K562 (cell line): ENCODE measurements around the gene SMURF1. TPM values are rescaled to one million over a fixed set of nuclear protein-coding genes. Genes with fewer than 3 reads are reported as not detected.

Source experiments
- BCL6 ChIP-seq: fragments of 250-450 bp; sonication (Bioruptor Pico); IDR thresholded peaks from 2 replicates; pipeline ENCODE4 v1.4.0; 2020
- FOXK2 ChIP-seq, 2 experiments: fragments of 450-650 bp; IDR thresholded peaks in 1 of 2; conservative IDR thresholded peaks in 1 of 2; 2 replicates each; pipeline ENCODE4 v1.6.1; 2016; ENCODE audit warnings: low read depth in 2 of 2, mild to moderate bottlenecking in 1 of 2
- HIVEP1 ChIP-seq: fragments of 250-450 bp; sonication (Bioruptor Pico); IDR thresholded peaks from 2 replicates; pipeline ENCODE4 v1.4.0; 2020; ENCODE audit warnings: mild to moderate bottlenecking
- HOXB6 ChIP-seq: fragments of 250-450 bp; sonication (Bioruptor Pico); IDR thresholded peaks from 2 replicates; pipeline ENCODE4 v1.5.1; 2022; ENCODE audit warnings: mild to moderate bottlenecking, borderline replicate concordance
- KDM5B ChIP-seq: fragments of 200-600 bp; sonication (generic); IDR thresholded peaks from 2 replicates; pipeline ENCODE4 v1.6.1; 2012; ENCODE audit warnings: low read depth, mild to moderate bottlenecking, moderate library complexity, low read length, control low read depth, inconsistent platforms; ENCODE audit not compliant: insufficient replicate concordance
- MXI1 ChIP-seq: IDR thresholded peaks from 2 replicates; pipeline ENCODE4 v1.6.1; 2011; ENCODE audit warnings: low read depth, mild to moderate bottlenecking, improper control_type of control experiment, low read length
- SMARCB1 ChIP-seq: IDR thresholded peaks from 2 replicates; pipeline ENCODE4 v1.6.1; 2011; ENCODE audit warnings: improper control_type of control experiment, low read depth; ENCODE audit not compliant: insufficient read length
- TGIF2 ChIP-seq: sonication (generic); formaldehyde crosslinking; IDR thresholded peaks from 2 replicates; pipeline ENCODE4 v1.8.1; 2022; ENCODE audit warnings: mild to moderate bottlenecking, missing genetic modification reagents, moderate library complexity
- ZBTB17 ChIP-seq: fragments of 450-650 bp; formaldehyde crosslinking; IDR thresholded peaks from 2 replicates; pipeline ENCODE4 v1.4.0; 2020; ENCODE audit warnings: mild to moderate bottlenecking
- ZZZ3 ChIP-seq: fragments of 450-650 bp; IDR thresholded peaks from 2 replicates; pipeline ENCODE4 v1.6.1; 2016; ENCODE audit warnings: antibody characterized with exemption, mild to moderate bottlenecking, moderate library complexity
- polyA plus RNA-seq, 8 experiments: library from polyadenylated mRNA; depleted of rRNA in 4 of 8; stranded (reverse) in 5 of 8; unstranded in 3 of 8; fragments of >200 nt; fragmentation: Nextera tagmentation in 2 of 8; fragmentation: Illumina TruSeq in 1 of 8; extraction: Ambion mirVana in 2 of 8; extraction: Trizol in 1 of 8; gene quantifications; 2 replicates each; pipeline versions ENCODE4 v1.2.1 to v1.2.3, GENCODE V29; 2011 to 2014; ENCODE audit warnings: inconsistent platforms in 1 of 8, missing spikeins in 1 of 8
- total RNA-seq, 7 experiments: library from RNA; depleted of rRNA in 6 of 7; stranded (reverse); fragments of >200 nt in 6 of 7; fragmentation: Illumina TruSeq in 2 of 7; extraction: Trizol in 2 of 7; gene quantifications; 2 replicates each; pipeline versions ENCODE4 v1.2.1 to v1.2.3, GENCODE V29; 2011 to 2021; ENCODE audit warnings: low replicate concordance in 1 of 7
- TF ChIP-seq, protein P1 (sequence below): IDR thresholded peaks from 2 replicates; pipeline ENCODE4 v1.6.1; 2011; ENCODE audit not compliant: insufficient read length; ENCODE audit errors: extremely low read depth
- TF ChIP-seq, protein P2 (sequence below): fragments of 450-650 bp; IDR thresholded peaks from 2 replicates; pipeline ENCODE4 v1.6.1; 2016; ENCODE audit warnings: antibody characterized with exemption
- TF ChIP-seq, protein P3 (sequence below): sonication (generic); formaldehyde crosslinking; IDR thresholded peaks from 2 replicates; pipeline ENCODE4 v1.8.0; 2023; ENCODE audit warnings: mild to moderate bottlenecking, missing genetic modification reagents
- TF ChIP-seq, protein P4 (sequence below): fragments of 450-650 bp; IDR thresholded peaks from 2 replicates; pipeline ENCODE4 v1.6.1; 2016; ENCODE audit warnings: borderline replicate concordance
- TF ChIP-seq, protein P5 (sequence below): fragments of 150-350 bp; IDR thresholded peaks from 2 replicates; pipeline ENCODE4 v1.6.1; 2014; ENCODE audit warnings: low read depth, mild to moderate bottlenecking, low read length, borderline replicate concordance
- TF ChIP-seq, protein P6 (sequence below): fragments of 450-650 bp; IDR thresholded peaks from 2 replicates; pipeline ENCODE4 v1.6.1; 2016; ENCODE audit warnings: missing biosample characterization, missing genetic modification characterization

Gene SMURF1
- total and polyA plus RNA-seq, 9 of the 15 experiments (the other 6 are each of a cell fraction or from before 2014, with no cell fraction given): 1.0 to 20.1 (median 12.6) TPM

DNA sequence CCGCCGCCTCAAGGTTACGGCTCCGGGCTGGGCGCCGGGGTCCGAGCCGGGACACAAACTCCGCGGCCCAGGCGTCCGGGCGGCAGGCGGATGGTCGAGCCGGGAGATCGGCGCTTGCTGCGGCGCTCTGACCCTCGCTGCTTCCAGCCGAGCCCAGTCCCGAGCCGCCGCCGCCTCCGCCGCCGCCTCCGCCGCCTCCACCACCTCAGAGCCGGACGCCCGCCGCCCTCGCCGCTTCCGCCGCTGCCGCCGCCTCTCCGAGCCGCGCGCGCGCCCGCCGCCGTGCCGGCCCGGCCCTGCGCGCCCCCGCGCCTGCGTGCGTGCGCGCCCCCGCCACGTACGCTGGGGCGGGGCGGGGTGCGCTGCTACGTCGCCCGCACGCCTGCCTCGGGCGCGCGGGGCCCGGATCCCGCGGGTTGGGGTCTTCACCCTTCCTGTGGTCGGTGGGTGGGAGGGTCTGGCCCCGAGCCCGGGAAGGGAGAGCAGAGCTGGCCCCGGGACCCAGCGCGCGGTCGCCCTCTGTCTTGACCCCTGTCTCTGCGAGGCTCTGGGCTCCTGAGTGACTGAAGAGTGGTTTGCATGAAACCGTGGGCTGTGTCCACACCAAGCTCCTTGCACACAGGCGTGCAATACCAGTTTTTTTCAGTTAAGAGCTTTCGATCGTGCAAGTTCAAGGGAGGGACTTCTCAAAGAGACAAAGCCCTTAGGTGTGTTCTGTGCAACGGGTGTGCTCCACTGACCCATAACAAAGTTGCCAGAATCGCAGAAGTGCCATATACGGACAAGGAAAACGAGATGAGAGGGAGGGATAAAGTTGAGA lies at the start of gene SMURF1 (continued):
- TF ChIP-seq, protein P1, sequence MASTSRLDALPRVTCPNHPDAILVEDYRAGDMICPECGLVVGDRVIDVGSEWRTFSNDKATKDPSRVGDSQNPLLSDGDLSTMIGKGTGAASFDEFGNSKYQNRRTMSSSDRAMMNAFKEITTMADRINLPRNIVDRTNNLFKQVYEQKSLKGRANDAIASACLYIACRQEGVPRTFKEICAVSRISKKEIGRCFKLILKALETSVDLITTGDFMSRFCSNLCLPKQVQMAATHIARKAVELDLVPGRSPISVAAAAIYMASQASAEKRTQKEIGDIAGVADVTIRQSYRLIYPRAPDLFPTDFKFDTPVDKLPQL: no peak
- TF ChIP-seq, protein P2, sequence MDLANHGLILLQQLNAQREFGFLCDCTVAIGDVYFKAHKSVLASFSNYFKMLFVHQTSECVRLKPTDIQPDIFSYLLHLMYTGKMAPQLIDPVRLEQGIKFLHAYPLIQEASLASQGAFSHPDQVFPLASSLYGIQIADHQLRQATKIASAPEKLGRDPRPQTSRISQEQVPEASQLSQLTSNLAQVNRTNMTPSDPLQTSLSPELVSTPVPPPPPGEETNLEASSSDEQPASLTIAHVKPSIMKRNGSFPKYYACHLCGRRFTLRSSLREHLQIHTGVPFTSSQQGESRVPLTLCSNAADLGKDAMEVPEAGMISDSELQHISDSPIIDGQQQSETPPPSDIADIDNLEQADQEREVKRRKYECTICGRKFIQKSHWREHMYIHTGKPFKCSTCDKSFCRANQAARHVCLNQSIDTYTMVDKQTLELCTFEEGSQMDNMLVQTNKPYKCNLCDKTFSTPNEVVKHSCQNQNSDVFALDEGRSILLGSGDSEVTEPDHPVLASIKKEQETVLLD: peak; percentile 94
- TF ChIP-seq HOXB6 (CRISPR knock-in tag): no peak
- no peak for TF ChIP-seq TGIF2 (CRISPR knock-in tag)
- TF ChIP-seq, protein P3, sequence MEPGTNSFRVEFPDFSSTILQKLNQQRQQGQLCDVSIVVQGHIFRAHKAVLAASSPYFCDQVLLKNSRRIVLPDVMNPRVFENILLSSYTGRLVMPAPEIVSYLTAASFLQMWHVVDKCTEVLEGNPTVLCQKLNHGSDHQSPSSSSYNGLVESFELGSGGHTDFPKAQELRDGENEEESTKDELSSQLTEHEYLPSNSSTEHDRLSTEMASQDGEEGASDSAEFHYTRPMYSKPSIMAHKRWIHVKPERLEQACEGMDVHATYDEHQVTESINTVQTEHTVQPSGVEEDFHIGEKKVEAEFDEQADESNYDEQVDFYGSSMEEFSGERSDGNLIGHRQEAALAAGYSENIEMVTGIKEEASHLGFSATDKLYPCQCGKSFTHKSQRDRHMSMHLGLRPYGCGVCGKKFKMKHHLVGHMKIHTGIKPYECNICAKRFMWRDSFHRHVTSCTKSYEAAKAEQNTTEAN (CRISPR knock-in tag): peak; percentile 95
- TF ChIP-seq, protein P4, sequence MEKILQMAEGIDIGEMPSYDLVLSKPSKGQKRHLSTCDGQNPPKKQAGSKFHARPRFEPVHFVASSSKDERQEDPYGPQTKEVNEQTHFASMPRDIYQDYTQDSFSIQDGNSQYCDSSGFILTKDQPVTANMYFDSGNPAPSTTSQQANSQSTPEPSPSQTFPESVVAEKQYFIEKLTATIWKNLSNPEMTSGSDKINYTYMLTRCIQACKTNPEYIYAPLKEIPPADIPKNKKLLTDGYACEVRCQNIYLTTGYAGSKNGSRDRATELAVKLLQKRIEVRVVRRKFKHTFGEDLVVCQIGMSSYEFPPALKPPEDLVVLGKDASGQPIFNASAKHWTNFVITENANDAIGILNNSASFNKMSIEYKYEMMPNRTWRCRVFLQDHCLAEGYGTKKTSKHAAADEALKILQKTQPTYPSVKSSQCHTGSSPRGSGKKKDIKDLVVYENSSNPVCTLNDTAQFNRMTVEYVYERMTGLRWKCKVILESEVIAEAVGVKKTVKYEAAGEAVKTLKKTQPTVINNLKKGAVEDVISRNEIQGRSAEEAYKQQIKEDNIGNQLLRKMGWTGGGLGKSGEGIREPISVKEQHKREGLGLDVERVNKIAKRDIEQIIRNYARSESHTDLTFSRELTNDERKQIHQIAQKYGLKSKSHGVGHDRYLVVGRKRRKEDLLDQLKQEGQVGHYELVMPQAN: 0 out of 2 replicates have a peak, but pooled peaks have one; percentile 36
- TF ChIP-seq, protein P5, sequence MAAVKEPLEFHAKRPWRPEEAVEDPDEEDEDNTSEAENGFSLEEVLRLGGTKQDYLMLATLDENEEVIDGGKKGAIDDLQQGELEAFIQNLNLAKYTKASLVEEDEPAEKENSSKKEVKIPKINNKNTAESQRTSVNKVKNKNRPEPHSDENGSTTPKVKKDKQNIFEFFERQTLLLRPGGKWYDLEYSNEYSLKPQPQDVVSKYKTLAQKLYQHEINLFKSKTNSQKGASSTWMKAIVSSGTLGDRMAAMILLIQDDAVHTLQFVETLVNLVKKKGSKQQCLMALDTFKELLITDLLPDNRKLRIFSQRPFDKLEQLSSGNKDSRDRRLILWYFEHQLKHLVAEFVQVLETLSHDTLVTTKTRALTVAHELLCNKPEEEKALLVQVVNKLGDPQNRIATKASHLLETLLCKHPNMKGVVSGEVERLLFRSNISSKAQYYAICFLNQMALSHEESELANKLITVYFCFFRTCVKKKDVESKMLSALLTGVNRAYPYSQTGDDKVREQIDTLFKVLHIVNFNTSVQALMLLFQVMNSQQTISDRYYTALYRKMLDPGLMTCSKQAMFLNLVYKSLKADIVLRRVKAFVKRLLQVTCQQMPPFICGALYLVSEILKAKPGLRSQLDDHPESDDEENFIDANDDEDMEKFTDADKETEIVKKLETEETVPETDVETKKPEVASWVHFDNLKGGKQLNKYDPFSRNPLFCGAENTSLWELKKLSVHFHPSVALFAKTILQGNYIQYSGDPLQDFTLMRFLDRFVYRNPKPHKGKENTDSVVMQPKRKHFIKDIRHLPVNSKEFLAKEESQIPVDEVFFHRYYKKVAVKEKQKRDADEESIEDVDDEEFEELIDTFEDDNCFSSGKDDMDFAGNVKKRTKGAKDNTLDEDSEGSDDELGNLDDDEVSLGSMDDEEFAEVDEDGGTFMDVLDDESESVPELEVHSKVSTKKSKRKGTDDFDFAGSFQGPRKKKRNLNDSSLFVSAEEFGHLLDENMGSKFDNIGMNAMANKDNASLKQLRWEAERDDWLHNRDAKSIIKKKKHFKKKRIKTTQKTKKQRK: no peak
- TF ChIP-seq KDM5B: peak; percentile 94
- TF ChIP-seq ZZZ3: no peak
- TF ChIP-seq BCL6: no peak
- TF ChIP-seq HIVEP1: 0 out of 2 replicates have a peak, but pooled peaks have one; percentile 14
- no peak for TF ChIP-seq MXI1
- TF ChIP-seq SMARCB1: no peak
- TF ChIP-seq FOXK2 (conservative IDR thresholded peaks at IDR 0.05 in 1 of 2, IDR thresholded peaks at IDR 0.05 in 1 of 2; ENCODE audit: low read depth in 2 of 2): 0 out of 4 replicates have a peak, but pooled peaks have one; percentile 20 to 24
- TF ChIP-seq, protein P6, sequence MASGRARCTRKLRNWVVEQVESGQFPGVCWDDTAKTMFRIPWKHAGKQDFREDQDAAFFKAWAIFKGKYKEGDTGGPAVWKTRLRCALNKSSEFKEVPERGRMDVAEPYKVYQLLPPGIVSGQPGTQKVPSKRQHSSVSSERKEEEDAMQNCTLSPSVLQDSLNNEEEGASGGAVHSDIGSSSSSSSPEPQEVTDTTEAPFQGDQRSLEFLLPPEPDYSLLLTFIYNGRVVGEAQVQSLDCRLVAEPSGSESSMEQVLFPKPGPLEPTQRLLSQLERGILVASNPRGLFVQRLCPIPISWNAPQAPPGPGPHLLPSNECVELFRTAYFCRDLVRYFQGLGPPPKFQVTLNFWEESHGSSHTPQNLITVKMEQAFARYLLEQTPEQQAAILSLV (tag): no peak
- peak; percentile 58 for TF ChIP-seq ZBTB17 (CRISPR knock-in tag)
